Upper lobe of left lung (tissue), 4 donors: ENCODE data around the gene IGFBP3.

Experiments
- CTCF ChIP-seq, 6 experiments: fragments of 450-650 bp in 4 of 6; fragments of 200-600 bp in 2 of 6; sonication (generic) in 2 of 6; IDR thresholded peaks; one replicate each; pipeline ENCODE4 v1.5.1; 2016 to 2019; ENCODE audit warnings: antibody characterized with exemption in 6 of 6
- POLR2A ChIP-seq, 4 donors: fragments of 450-650 bp; IDR thresholded peaks; one replicate each; pipeline ENCODE4 v1.5.1; 2016 to 2017; ENCODE audit warnings: antibody characterized with exemption in 4 of 4, mild to moderate bottlenecking in 2 of 4
- POLR2AphosphoS5 ChIP-seq, 2 donors: sonication (generic); formaldehyde crosslinking; IDR thresholded peaks; one replicate each; pipeline ENCODE4 v1.5.1; 2017; ENCODE audit warnings: antibody characterized with exemption in 2 of 2

DNA sequence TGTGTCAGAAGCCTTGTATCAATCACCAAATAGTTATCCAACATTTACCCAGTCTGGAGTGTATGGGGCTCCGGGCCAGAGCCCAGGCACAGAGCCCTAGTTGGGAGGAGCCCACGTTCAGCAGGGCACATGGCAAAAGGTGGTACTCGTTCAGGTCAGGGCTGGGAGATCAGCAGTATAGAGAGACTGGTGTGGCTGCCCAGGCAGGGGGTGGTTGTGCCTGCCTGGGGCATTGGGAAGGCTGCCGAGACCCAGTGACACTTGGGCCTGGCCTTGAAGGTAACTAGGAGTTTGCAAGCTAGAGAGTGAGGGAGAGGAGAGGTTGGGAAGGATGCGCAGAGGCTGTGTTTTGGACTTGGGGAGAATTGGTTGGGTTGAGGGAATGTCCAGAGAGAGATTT lies 48.9 kb upstream of the IGFBP3 start:
- TF ChIP-seq CTCF (IDR thresholded peaks at IDR 0.05) = no peak
- no peak for TF ChIP-seq POLR2A (IDR thresholded peaks at IDR 0.05)
- no peak for TF ChIP-seq POLR2AphosphoS5 (IDR thresholded peaks at IDR 0.05)
